ENCODE results near the gene NTRK1.
"Not testable (repeated sequence)": the region's sequence is repeated elsewhere in the genome, so short reads cannot be mapped to it uniquely, and the experiment has no call there.

DNA sequence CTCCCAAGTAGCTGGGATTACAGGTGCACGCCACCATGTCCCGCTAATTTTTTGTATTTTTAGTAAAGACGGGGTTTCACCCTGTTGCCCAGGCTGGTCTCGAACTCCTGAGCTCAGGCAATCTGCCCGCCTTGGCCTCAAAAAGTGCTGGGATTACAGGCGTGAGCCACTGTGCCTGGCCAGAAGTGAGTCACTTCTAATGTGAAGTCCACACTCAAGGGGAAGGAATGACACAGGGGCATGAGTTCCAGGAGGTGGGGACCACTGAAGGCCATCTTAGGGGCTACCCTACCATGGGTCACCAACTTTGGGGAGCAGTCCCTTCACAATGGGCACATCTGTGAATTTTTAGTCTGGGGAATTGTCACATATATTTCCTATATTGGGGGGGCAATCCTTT, 66.0 kb downstream of the NTRK1 start:
- TF ChIP-seq, protein P1, sequence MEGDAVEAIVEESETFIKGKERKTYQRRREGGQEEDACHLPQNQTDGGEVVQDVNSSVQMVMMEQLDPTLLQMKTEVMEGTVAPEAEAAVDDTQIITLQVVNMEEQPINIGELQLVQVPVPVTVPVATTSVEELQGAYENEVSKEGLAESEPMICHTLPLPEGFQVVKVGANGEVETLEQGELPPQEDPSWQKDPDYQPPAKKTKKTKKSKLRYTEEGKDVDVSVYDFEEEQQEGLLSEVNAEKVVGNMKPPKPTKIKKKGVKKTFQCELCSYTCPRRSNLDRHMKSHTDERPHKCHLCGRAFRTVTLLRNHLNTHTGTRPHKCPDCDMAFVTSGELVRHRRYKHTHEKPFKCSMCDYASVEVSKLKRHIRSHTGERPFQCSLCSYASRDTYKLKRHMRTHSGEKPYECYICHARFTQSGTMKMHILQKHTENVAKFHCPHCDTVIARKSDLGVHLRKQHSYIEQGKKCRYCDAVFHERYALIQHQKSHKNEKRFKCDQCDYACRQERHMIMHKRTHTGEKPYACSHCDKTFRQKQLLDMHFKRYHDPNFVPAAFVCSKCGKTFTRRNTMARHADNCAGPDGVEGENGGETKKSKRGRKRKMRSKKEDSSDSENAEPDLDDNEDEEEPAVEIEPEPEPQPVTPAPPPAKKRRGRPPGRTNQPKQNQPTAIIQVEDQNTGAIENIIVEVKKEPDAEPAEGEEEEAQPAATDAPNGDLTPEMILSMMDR (IDR thresholded peaks at IDR 0.05): not testable (repeated sequence)
- TF ChIP-seq ZFX (IDR thresholded peaks at IDR 0.05; ENCODE audit: borderline replicate concordance): not testable (repeated sequence)
